ENCODE data around the gene PRSS8.
"Not testable (repeated sequence)": the region's sequence is repeated elsewhere in the genome, so short reads cannot be mapped to it uniquely, and the experiment has no call there.

Gene PRSS8

DNA sequence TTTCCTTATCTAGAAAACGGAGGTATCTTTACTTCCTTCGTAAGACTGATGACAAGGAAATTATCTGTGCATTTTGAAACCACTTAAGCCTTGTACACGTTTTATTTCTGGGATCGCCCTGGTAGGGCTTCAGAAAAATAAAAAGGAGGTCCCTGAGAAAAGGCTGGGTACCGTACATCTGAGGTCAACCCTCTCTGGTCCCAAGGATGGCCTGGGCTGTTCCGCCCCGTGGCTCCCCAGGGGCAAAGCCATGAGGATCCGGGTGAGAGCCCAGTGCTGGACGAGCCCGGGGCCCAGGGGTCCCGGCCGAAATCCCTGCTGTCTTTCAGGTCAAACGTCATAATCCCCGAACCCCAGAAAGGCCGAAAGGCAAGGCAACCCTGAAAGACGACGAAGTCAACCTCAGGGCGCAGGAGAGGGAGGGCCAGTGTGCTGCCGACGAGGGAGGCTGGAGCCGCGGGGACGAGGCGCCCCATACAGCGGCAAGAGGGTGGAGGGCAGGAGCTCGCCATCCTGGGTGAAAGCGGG lies 43.8 kb upstream of the PRSS8 start:
- Histone ChIP-seq H3K27ac (ENCODE audit: low read length) (peak overlapping the region; percentile 97), H4K20me1 (ENCODE audit: insufficient read depth, low read length) (peaks cover 42% of the 10 kb centered on the region), H3K79me2 (ENCODE audit: insufficient read depth, low read length) (peaks cover 61% of the 10 kb centered on the region), H3K4me1 (ENCODE audit: insufficient read depth, low read length) (peaks cover 67% of the 10 kb centered on the region), H3K9ac (ENCODE audit: low read depth, low read length) (peak overlapping the region; percentile 91), H3K4me2 (ENCODE audit: insufficient read depth, low read length) (peak overlapping the region; percentile 98), H3K9me3 (ENCODE audit: insufficient read depth, low read length, severe bottlenecking) (no peaks in the 10 kb centered on the region), H3K36me3 (ENCODE audit: insufficient read depth, low read length) (peaks cover 36% of the 10 kb centered on the region), H3K4me3 (ENCODE audit: low read depth in 1 of 2, low read length in 2 of 2) (peak overlapping the region; percentile 80 to 87), H2AFZ (ENCODE audit: low read depth, low read length) (peak overlapping the region; percentile 86), H3K27me3 (ENCODE audit: insufficient read depth, low read length, poor library complexity) (no peaks in the 10 kb centered on the region)
- no peak for ATAC-seq (ENCODE audit: insufficient read depth, low read depth)
- TF ChIP-seq, protein P1, sequence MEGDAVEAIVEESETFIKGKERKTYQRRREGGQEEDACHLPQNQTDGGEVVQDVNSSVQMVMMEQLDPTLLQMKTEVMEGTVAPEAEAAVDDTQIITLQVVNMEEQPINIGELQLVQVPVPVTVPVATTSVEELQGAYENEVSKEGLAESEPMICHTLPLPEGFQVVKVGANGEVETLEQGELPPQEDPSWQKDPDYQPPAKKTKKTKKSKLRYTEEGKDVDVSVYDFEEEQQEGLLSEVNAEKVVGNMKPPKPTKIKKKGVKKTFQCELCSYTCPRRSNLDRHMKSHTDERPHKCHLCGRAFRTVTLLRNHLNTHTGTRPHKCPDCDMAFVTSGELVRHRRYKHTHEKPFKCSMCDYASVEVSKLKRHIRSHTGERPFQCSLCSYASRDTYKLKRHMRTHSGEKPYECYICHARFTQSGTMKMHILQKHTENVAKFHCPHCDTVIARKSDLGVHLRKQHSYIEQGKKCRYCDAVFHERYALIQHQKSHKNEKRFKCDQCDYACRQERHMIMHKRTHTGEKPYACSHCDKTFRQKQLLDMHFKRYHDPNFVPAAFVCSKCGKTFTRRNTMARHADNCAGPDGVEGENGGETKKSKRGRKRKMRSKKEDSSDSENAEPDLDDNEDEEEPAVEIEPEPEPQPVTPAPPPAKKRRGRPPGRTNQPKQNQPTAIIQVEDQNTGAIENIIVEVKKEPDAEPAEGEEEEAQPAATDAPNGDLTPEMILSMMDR (IDR thresholded peaks at IDR 0.05; ENCODE audit: borderline replicate concordance, extremely low read depth, low read length, poor library complexity, severe bottlenecking): no peak
- TF ChIP-seq EZH2 (IDR thresholded peaks at IDR 0.05; ENCODE audit: borderline replicate concordance, low read depth, low read length, severe bottlenecking): no peak
- no peak for DNase-seq

DNA sequence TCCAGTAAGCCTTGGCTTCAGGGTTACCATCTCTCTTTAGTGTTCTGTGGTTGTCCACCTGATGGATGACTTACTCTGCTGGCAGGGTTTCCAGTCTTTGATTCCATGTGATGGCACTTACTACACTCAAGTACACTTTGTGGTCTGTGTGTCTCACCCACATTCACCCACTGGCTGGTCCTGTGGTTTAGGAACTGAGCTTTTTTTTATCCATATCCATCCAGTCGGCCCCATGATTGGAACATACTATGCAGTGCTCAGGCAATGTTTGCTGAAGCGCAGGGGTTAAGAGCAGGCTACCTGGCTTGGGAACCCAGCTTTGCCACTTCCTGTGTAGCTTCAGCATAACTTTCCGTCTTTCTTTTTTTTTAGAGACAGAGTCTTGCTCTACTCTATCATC lies 41.6 kb upstream of the PRSS8 start:
- H3K4me1 ChIP-seq (ENCODE audit: insufficient read depth, low read length): peaks cover 46% of the 10 kb centered on the region
- H3K4me3 ChIP-seq (ENCODE audit: low read depth in 1 of 2, low read length in 2 of 2): peak overlapping the region in 1 of 2 experiments; percentile 5; a peak in 1 of 4 replicates
- TF ChIP-seq, protein P1 (IDR thresholded peaks at IDR 0.05; ENCODE audit: borderline replicate concordance, extremely low read depth, low read length, poor library complexity, severe bottlenecking): no peak
- no peak for TF ChIP-seq EZH2 (IDR thresholded peaks at IDR 0.05; ENCODE audit: borderline replicate concordance, low read depth, low read length, severe bottlenecking)
- H3K9me3 ChIP-seq (ENCODE audit: insufficient read depth, low read length, severe bottlenecking): no peaks in the 10 kb centered on the region
- H3K36me3 ChIP-seq (ENCODE audit: insufficient read depth, low read length): peaks cover 14% of the 10 kb centered on the region
- no peaks in the 10 kb centered on the region for H3K27me3 ChIP-seq (ENCODE audit: insufficient read depth, low read length, poor library complexity)
- H3K27ac ChIP-seq (ENCODE audit: low read length): peak overlapping the region; percentile 41
- H3K4me2 ChIP-seq (ENCODE audit: insufficient read depth, low read length): peak overlapping the region; percentile 98
- DNase-seq: peak; percentile 81
- peaks cover 21% of the 10 kb centered on the region for H4K20me1 ChIP-seq (ENCODE audit: insufficient read depth, low read length)
- H2AFZ ChIP-seq (ENCODE audit: low read depth, low read length): peak overlapping the region; percentile 17; the same call in 1 of the 2 replicates
- ATAC-seq (ENCODE audit: insufficient read depth, low read depth): peak; percentile 66
- H3K9ac ChIP-seq (ENCODE audit: low read depth, low read length): no peak overlapping the region; the same call in 1 of the 2 replicates
- H3K79me2 ChIP-seq (ENCODE audit: insufficient read depth, low read length): peaks cover 39% of the 10 kb centered on the region

DNA sequence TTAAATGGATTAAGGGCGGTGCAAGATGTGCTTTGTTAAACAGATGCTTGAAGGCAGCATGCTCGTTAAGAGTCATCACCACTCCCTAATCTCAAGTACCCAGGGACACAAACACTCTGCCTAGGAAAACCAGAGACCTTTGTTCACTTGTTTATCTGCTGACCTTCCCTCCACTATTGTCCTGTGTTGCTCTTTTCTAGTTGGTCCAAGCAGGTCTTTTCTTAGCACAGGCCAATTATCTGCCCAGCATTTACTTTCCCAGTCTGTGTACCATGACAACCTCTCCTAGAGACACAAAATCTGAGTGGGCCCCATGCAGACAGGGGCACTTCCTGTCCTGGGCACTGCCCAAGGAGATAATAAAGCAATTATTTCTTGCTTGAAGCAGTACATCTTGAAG lies 34.5 kb upstream of the PRSS8 start:
- not testable (repeated sequence) for H3K4me1 ChIP-seq (ENCODE audit: insufficient read depth, low read length); DNase-seq; H3K79me2 ChIP-seq (ENCODE audit: insufficient read depth, low read length); ATAC-seq (ENCODE audit: insufficient read depth, low read depth); H3K4me2 ChIP-seq (ENCODE audit: insufficient read depth, low read length); H3K9me3 ChIP-seq (ENCODE audit: insufficient read depth, low read length, severe bottlenecking); H3K4me3 ChIP-seq (ENCODE audit: low read depth in 1 of 2, low read length in 2 of 2); H3K27ac ChIP-seq (ENCODE audit: low read length); H2AFZ ChIP-seq (ENCODE audit: low read depth, low read length); H3K36me3 ChIP-seq (ENCODE audit: insufficient read depth, low read length); H4K20me1 ChIP-seq (ENCODE audit: insufficient read depth, low read length); H3K27me3 ChIP-seq (ENCODE audit: insufficient read depth, low read length, poor library complexity); H3K9ac ChIP-seq (ENCODE audit: low read depth, low read length)

DNA sequence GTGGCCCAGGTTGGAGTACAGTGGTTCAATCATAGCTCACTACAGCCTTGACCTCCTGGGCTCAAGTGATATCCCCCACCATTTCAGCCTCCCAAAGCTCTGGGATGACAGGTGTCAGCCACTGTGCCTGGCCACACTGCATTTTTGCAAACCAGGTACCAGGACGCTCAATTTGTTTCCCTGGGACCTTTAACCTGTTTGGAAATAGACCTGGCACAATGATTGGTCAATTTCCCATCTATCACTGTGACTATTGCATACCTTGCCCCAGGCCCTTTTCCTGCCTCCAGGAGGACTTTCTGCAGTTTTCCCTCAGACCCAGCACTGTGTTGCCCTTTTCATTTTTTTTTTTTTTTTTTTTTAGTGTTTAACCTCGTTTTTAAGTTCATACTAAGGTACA lies 33.3 kb upstream of the PRSS8 start:
- H3K4me3 ChIP-seq (ENCODE audit: low read depth in 1 of 2, low read length in 2 of 2): no peak overlapping the region
- TF ChIP-seq, protein P1 (IDR thresholded peaks at IDR 0.05; ENCODE audit: borderline replicate concordance, extremely low read depth, low read length, poor library complexity, severe bottlenecking): no peak
- no peak for TF ChIP-seq EZH2 (IDR thresholded peaks at IDR 0.05; ENCODE audit: borderline replicate concordance, low read depth, low read length, severe bottlenecking)
- no peak overlapping the region for H3K9ac ChIP-seq (ENCODE audit: low read depth, low read length)
- no peak overlapping the region for H3K27ac ChIP-seq (ENCODE audit: low read length)
- no peaks in the 10 kb centered on the region for H3K9me3 ChIP-seq (ENCODE audit: insufficient read depth, low read length, severe bottlenecking)
- no peak overlapping the region for H3K4me2 ChIP-seq (ENCODE audit: insufficient read depth, low read length)
- no peak overlapping the region for H2AFZ ChIP-seq (ENCODE audit: low read depth, low read length)
- H3K79me2 ChIP-seq (ENCODE audit: insufficient read depth, low read length): no peaks in the 10 kb centered on the region
- no peaks in the 10 kb centered on the region for H4K20me1 ChIP-seq (ENCODE audit: insufficient read depth, low read length)
- H3K4me1 ChIP-seq (ENCODE audit: insufficient read depth, low read length): no peaks in the 10 kb centered on the region
- no peak for ATAC-seq (ENCODE audit: insufficient read depth, low read depth)
- DNase-seq: no peak
- no peaks in the 10 kb centered on the region for H3K36me3 ChIP-seq (ENCODE audit: insufficient read depth, low read length)
- no peaks in the 10 kb centered on the region for H3K27me3 ChIP-seq (ENCODE audit: insufficient read depth, low read length, poor library complexity)
